Esophagus squamous epithelium (tissue), 4 donors: ENCODE measurements around the gene LAP3.

ENCODE experiments used
- POLR2A ChIP-seq, 4 donors: fragments of 450-650 bp; IDR thresholded peaks; one replicate each; pipeline ENCODE4 v1.6.1; 2017; ENCODE audit warnings: antibody characterized with exemption in 4 of 4, mild to moderate bottlenecking in 4 of 4, moderate library complexity in 3 of 4
- TF ChIP-seq, protein P1 (sequence below), 6 experiments: fragments of 450-650 bp in 4 of 6; fragments of 200-600 bp in 2 of 6; sonication (generic) in 2 of 6; IDR thresholded peaks; one replicate each; pipeline ENCODE4 v1.5.1; 2016 to 2019; ENCODE audit warnings: antibody characterized with exemption in 6 of 6, mild to moderate bottlenecking in 4 of 6, moderate library complexity in 4 of 6

DNA sequence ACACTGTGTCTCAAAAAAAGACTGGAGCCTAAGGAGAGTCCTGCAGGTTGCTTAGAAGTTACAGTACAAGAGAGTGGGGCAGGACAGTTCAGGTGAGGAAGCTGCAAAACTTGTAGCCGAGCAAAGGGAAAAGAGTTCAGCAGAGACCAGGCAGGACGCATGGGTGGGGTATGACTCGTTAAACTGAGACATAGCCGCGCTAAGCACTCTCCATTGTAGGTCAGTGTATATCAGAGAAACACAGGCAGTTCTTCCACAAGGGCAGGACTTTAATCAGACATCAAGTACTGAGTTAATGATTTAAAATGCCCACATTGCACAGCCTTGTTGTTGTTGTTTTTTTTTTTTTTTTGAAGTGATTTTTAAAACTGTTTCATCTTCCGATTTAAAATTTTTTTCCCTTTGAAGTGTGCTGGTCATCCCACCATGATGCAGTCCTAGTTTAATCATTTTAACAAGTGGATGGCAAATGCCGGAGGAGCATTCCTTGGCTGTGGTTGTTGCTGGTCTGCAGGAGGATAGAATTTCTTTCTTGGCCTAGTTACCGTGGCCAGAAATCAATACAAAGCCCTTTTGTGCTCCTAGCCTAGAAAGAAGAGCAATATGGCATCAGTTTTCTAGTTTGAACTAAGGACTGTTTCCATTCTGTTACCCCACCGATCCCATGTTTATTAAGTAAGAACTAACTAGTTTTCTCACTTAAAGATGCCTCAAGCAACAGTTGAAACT lies 10.3 kb downstream of the LAP3 start:
- TF ChIP-seq POLR2A (IDR thresholded peaks at IDR 0.05): no peak
- TF ChIP-seq, protein P1, sequence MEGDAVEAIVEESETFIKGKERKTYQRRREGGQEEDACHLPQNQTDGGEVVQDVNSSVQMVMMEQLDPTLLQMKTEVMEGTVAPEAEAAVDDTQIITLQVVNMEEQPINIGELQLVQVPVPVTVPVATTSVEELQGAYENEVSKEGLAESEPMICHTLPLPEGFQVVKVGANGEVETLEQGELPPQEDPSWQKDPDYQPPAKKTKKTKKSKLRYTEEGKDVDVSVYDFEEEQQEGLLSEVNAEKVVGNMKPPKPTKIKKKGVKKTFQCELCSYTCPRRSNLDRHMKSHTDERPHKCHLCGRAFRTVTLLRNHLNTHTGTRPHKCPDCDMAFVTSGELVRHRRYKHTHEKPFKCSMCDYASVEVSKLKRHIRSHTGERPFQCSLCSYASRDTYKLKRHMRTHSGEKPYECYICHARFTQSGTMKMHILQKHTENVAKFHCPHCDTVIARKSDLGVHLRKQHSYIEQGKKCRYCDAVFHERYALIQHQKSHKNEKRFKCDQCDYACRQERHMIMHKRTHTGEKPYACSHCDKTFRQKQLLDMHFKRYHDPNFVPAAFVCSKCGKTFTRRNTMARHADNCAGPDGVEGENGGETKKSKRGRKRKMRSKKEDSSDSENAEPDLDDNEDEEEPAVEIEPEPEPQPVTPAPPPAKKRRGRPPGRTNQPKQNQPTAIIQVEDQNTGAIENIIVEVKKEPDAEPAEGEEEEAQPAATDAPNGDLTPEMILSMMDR (IDR thresholded peaks at IDR 0.05): no peak
